A673 (cell line): ENCODE results near the gene CCM2L. TPM values are rescaled to one million over a fixed set of nuclear protein-coding genes. Genes with fewer than 3 reads are reported as not detected.

Experiments
- BruUV-seq: library from RNA; stranded (reverse); fragments of 400-500 nt; replicated peaks from 2 replicates; lab custom pipeline; 2021; lab: Mats Ljungman, UMichigan
- CTCF ChIA-PET: fragments of 300-600 bp; sonication (Branson Sonifier 250); formaldehyde crosslinking; loops from one replicate; lab custom pipeline; 2022; ENCODE audit warnings: antibody characterized with exemption; lab: Charles Lee
- POLR2A ChIA-PET: fragments of 300-600 bp; sonication (Branson Sonifier 250); formaldehyde crosslinking; loops from one replicate; lab custom pipeline; 2022; ENCODE audit warnings: antibody characterized with exemption; ENCODE audit not compliant: low non-redundant PET; lab: Charles Lee
- DNase-seq: peaks from one replicate; pipeline ENCODE4 v3.0.0-alpha.2; 2015; ENCODE audit warnings: low spot score
- H3K27ac ChIP-seq: fragments of 200-600 bp; sonication (generic); 2 replicates; pipeline ENCODE4 v1.5.1; 2016; ENCODE audit warnings: mixed run types, low read depth, mild to moderate bottlenecking, mixed read lengths, antibody characterized with exemption, low read length; ENCODE audit not compliant: poor library complexity, severe bottlenecking
- H3K27me3 ChIP-seq: fragments of 200-600 bp; sonication (generic); replicated peaks from 2 replicates; pipeline ENCODE4 v1.6.1; 2017; ENCODE audit warnings: mixed run types, low read depth, mild to moderate bottlenecking, mixed read lengths, antibody characterized with exemption, low read length; ENCODE audit not compliant: insufficient read depth, poor library complexity
- H3K36me3 ChIP-seq: fragments of 200-600 bp; sonication (generic); 2 replicates; pipeline ENCODE4 v1.6.1; 2016; ENCODE audit warnings: mixed run types, mild to moderate bottlenecking, mixed read lengths, antibody characterized with exemption, low read length; ENCODE audit not compliant: insufficient read depth, poor library complexity, severe bottlenecking
- H3K4me1 ChIP-seq: fragments of 200-600 bp; sonication (generic); 2 replicates; pipeline ENCODE4 v1.6.1; 2017; ENCODE audit warnings: mixed run types, mild to moderate bottlenecking, mixed read lengths, antibody characterized with exemption, low read length; ENCODE audit not compliant: insufficient read depth, poor library complexity, severe bottlenecking
- H3K4me3 ChIP-seq: fragments of 200-600 bp; sonication (generic); 2 replicates; pipeline ENCODE4 v1.5.1; 2016; ENCODE audit warnings: low read depth, mixed run types, mild to moderate bottlenecking, mixed read lengths, low read length; ENCODE audit not compliant: poor library complexity, severe bottlenecking
- H3K9me3 ChIP-seq: fragments of 200-600 bp; sonication (generic); 2 replicates; pipeline ENCODE4 v1.6.1; 2016; ENCODE audit warnings: mixed run types, low read depth, mild to moderate bottlenecking, mixed read lengths, antibody characterized with exemption, low read length; ENCODE audit not compliant: poor library complexity, severe bottlenecking
- EZH2 ChIP-seq: fragments of 200-600 bp; sonication (generic); IDR thresholded peaks from 2 replicates; pipeline ENCODE4 v1.6.1; 2017; ENCODE audit warnings: borderline replicate concordance, low read depth, mild to moderate bottlenecking, mixed read lengths, antibody characterized with exemption, low read length; ENCODE audit not compliant: poor library complexity, severe bottlenecking
- intact Hi-C: fragments of 100-400 bp; cut with micrococcal nuclease; formaldehyde crosslinking; loops from one replicate; pipeline ENCODE4 v1.10.0; 2022; ENCODE audit not compliant: unreplicated experiment
- total RNA-seq: library from RNA; stranded (reverse); gene quantifications from 2 replicates; pipeline ENCODE4 v1.2.3, GENCODE V29; 2021
- TF ChIP-seq, protein P1 (sequence below): fragments of 300-800, 200-600 bp; sonication (generic); conservative IDR thresholded peaks from 2 replicates; pipeline ENCODE4 v1.5.1; 2017; ENCODE audit warnings: low read depth, mild to moderate bottlenecking, antibody characterized with exemption, low read length, moderate library complexity, mixed read lengths

The CCM2L gene
- total RNA-seq, 1 experiment from 2014 or later, result not detected

DNA sequence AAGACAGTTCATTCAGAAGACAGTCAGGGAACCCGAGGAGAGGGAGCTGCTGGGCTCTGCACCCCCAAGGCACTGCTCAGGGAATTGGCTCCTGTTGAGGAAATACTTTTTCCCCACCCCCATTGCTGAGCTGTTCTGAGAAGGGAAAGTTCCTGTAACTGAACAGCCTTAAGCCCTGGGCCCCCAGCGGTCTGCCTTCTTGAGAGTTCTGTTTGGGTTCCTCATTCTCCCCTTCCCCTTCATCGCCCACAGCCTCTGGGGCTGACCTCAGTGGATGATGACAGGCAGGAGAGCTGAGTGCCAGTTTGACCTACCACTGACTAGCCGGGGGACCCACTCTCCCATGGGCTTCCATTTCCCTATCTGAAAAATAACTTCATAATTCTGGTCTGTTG, 52.5 kb downstream of the CCM2L start:
- DNase-seq, result no peak
- Histone ChIP-seq H3K27ac (no peak overlapping the region), H3K36me3 (no peaks in the 10 kb centered on the region), H3K27me3 (peaks cover 36% of the 10 kb centered on the region), H3K4me3 (no peak overlapping the region), H3K9me3 (no peaks in the 10 kb centered on the region), H3K4me1 (no peaks in the 10 kb centered on the region)
- intact Hi-C loops, result no loop called here
- ChIA-PET CTCF (no interaction called here), POLR2A (no interaction called here)
- no TSS peak for BruUV-seq
- no peak for TF ChIP-seq EZH2
- TF ChIP-seq, protein P1, sequence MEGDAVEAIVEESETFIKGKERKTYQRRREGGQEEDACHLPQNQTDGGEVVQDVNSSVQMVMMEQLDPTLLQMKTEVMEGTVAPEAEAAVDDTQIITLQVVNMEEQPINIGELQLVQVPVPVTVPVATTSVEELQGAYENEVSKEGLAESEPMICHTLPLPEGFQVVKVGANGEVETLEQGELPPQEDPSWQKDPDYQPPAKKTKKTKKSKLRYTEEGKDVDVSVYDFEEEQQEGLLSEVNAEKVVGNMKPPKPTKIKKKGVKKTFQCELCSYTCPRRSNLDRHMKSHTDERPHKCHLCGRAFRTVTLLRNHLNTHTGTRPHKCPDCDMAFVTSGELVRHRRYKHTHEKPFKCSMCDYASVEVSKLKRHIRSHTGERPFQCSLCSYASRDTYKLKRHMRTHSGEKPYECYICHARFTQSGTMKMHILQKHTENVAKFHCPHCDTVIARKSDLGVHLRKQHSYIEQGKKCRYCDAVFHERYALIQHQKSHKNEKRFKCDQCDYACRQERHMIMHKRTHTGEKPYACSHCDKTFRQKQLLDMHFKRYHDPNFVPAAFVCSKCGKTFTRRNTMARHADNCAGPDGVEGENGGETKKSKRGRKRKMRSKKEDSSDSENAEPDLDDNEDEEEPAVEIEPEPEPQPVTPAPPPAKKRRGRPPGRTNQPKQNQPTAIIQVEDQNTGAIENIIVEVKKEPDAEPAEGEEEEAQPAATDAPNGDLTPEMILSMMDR, result no peak

DNA sequence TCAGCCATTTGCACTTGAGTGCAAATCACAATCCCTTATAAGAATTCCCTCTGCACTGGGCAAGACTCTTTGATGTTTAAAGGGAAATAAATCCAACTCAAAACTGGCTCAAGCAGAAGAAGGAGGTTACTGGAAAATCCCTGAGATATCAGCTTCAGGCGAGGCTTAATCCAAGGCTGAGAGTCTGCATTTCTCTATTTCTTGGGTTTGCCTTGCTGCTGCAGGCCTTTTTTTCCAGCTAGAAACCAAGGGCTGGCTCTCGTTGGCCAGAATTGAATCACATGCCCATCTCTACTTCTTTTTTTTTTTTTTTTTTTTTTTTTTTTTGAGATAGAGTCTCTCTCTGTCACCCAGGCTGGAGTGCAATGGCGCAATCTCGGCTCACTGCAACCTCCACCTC, 53.5 kb downstream of the CCM2L start:
- no peak overlapping the region for H3K4me3 ChIP-seq
- BruUV-seq, result no TSS peak
- H3K4me1 ChIP-seq, result no peaks in the 10 kb centered on the region
- CTCF ChIA-PET, result no interaction called here
- DNase-seq, result no peak
- intact Hi-C loops, result no loop called here
- H3K27ac ChIP-seq, result no peak overlapping the region
- H3K27me3 ChIP-seq, result peaks cover 34% of the 10 kb centered on the region
- TF ChIP-seq EZH2, result no peak
- TF ChIP-seq, protein P1, result no peak
- no peaks in the 10 kb centered on the region for H3K9me3 ChIP-seq
- no peaks in the 10 kb centered on the region for H3K36me3 ChIP-seq
- POLR2A ChIA-PET, result no interaction called here

DNA sequence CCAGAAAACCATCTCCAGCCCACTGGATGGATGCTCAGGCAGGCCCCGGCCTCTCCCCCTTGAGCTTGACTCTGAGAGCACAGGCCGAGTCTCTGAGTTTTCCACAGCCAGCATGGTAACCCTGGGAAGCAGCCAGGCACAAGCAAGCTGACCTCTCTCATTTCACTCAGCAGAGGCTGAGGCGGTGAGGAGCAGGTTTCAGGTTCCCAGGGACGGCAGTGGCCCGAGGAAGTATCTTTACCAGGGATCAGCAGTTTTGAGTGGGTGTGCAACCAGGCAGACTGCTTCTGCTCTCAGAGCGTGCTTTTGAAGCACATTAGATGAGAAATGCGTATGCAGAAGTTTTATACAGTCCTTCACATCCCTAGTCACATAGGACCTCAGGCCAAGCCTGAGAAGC, 54.4 kb downstream of the CCM2L start:
- no TSS peak for BruUV-seq
- no peaks in the 10 kb centered on the region for H3K4me1 ChIP-seq
- ChIA-PET CTCF (no interaction called here), POLR2A (no interaction called here)
- H3K27me3 ChIP-seq, result peaks cover 27% of the 10 kb centered on the region
- H3K36me3 ChIP-seq, result no peaks in the 10 kb centered on the region
- no peak for TF ChIP-seq EZH2
- TF ChIP-seq, protein P1, result no peak
- H3K4me3 ChIP-seq, result no peak overlapping the region
- no peak for DNase-seq
- intact Hi-C loops, result no loop called here
- no peaks in the 10 kb centered on the region for H3K9me3 ChIP-seq
- H3K27ac ChIP-seq, result no peak overlapping the region
